SK-N-SH treated with all-trans-retinoic acid at 6 μM for 48 hours (cell line): ENCODE results near the gene JDP2.

Source experiments
- ARNTL ChIP-seq: fragments of 450-650 bp; formaldehyde crosslinking; IDR thresholded peaks from 2 replicates; pipeline ENCODE4 v1.5.0; 2020; ENCODE audit warnings: low read depth, mild to moderate bottlenecking, moderate library complexity, borderline replicate concordance
- CSDC2 ChIP-seq: fragments of 250-450 bp; sonication (Bioruptor Pico); IDR thresholded peaks from 2 replicates; pipeline ENCODE4 v1.5.0; 2020; ENCODE audit warnings: mild to moderate bottlenecking, moderate library complexity
- ESRRG ChIP-seq: fragments of 250-450 bp; sonication (Bioruptor Pico); IDR thresholded peaks from 2 replicates; pipeline ENCODE4 v1.6.1; 2021; ENCODE audit warnings: mild to moderate bottlenecking
- GLIS3 ChIP-seq: fragments of 250-450 bp; sonication (Bioruptor Pico); IDR thresholded peaks from 2 replicates; pipeline ENCODE4 v1.5.0; 2020; ENCODE audit warnings: mild to moderate bottlenecking, moderate library complexity
- POU6F1 ChIP-seq: fragments of 250-450 bp; sonication (Bioruptor Pico); IDR thresholded peaks from 2 replicates; pipeline ENCODE4 v1.8.0; 2021; ENCODE audit warnings: low read depth, mild to moderate bottlenecking, moderate library complexity, borderline replicate concordance
- PPARA ChIP-seq: fragments of 250-450 bp; sonication (Bioruptor Pico); IDR thresholded peaks from 2 replicates; pipeline ENCODE4 v1.5.0; 2020; ENCODE audit warnings: mild to moderate bottlenecking, borderline replicate concordance
- RARB ChIP-seq: fragments of 250-450 bp; sonication (Bioruptor Pico); IDR thresholded peaks from 2 replicates; pipeline ENCODE4 v1.8.0; 2021; ENCODE audit warnings: mild to moderate bottlenecking, moderate library complexity
- TCF4 ChIP-seq: fragments of 250-450 bp; sonication (Bioruptor Pico); IDR thresholded peaks from 2 replicates; pipeline ENCODE4 v1.8.0; 2021; ENCODE audit warnings: mild to moderate bottlenecking, moderate library complexity, borderline replicate concordance
- ZC3H10 ChIP-seq: fragments of 250-450 bp; sonication (Bioruptor Pico); IDR thresholded peaks from 2 replicates; pipeline ENCODE4 v1.5.1; 2021; ENCODE audit warnings: mild to moderate bottlenecking, moderate library complexity
- ZFP3 ChIP-seq: fragments of 250-450 bp; sonication (Bioruptor Pico); IDR thresholded peaks from 2 replicates; pipeline ENCODE4 v1.5.0; 2020; ENCODE audit warnings: mild to moderate bottlenecking, moderate library complexity
- ZFP30 ChIP-seq: fragments of 450-650 bp; formaldehyde crosslinking; IDR thresholded peaks from 2 replicates; pipeline ENCODE4 v1.5.0; 2022; ENCODE audit warnings: mild to moderate bottlenecking, moderate library complexity
- ZNF70 ChIP-seq: fragments of 450-650 bp; formaldehyde crosslinking; IDR thresholded peaks from 2 replicates; pipeline ENCODE4 v1.5.0; 2020; ENCODE audit warnings: mild to moderate bottlenecking, moderate library complexity
- ZNF8 ChIP-seq: fragments of 450-650 bp; formaldehyde crosslinking; IDR thresholded peaks from 2 replicates; pipeline ENCODE4 v1.5.0; 2020; ENCODE audit warnings: mild to moderate bottlenecking, moderate library complexity

GRCh38 chr14:75471059-75471458, 43.2 kb downstream of the JDP2 start:
- TF ChIP-seq TCF4 (CRISPR knock-in tag) (no peak), ARNTL (CRISPR knock-in tag) (no peak), ZFP3 (CRISPR knock-in tag) (no peak), POU6F1 (CRISPR knock-in tag) (no peak), ESRRG (CRISPR knock-in tag) (no peak), ZNF8 (CRISPR knock-in tag) (no peak), GLIS3 (CRISPR knock-in tag) (no peak), PPARA (CRISPR knock-in tag) (no peak), ZC3H10 (CRISPR knock-in tag) (no peak), ZFP30 (CRISPR knock-in tag) (no peak), RARB (CRISPR knock-in tag) (no peak), CSDC2 (no peak), ZNF70 (CRISPR knock-in tag) (no peak)
